GM12865 (cell line): ENCODE data around the gene VIM.

Source experiments
- DNase-seq: peaks from one replicate; pipeline ENCODE4 v3.0.0; 2010; ENCODE audit warnings: low read depth
- H3K4me3 ChIP-seq: 2 replicates; pipeline ENCODE4 v1.5.1; 2011; ENCODE audit warnings: mild to moderate bottlenecking, low read depth, low read length, control low read depth
- CTCF ChIP-seq: IDR thresholded peaks from 2 replicates; pipeline ENCODE4 v1.5.1; 2011; ENCODE audit warnings: low read length, control low read depth, low read depth, inconsistent platforms; ENCODE audit not compliant: insufficient read depth; ENCODE audit errors: missing control alignments

The VIM gene

GRCh38 chr10:17228091-17229015, at the start of gene VIM:
TSS of gene VIM (plus strand) at chr10:17228241. CDS start at chr10:17229423, 1,182 bp downstream.
- peak within 1 kb of the TSS; percentile 67 for H3K4me3 ChIP-seq
- DNase-seq, result peak; percentile 86
- no peak for TF ChIP-seq CTCF

GRCh38 chr10:17179002-17179401, 49.0 kb upstream of the VIM start:
- DNase-seq, result no peak
- TF ChIP-seq CTCF, result no peak

GRCh38 chr10:17181110-17181509, 46.9 kb upstream of the VIM start:
- no peak overlapping the region for H3K4me3 ChIP-seq
- TF ChIP-seq CTCF, result no peak
- DNase-seq, result no peak

More at GRCh38 chr10:17179002-17179401, 49.0 kb upstream of the VIM start:
- H3K4me3 ChIP-seq, result no peak overlapping the region

GRCh38 chr10:17181751-17182150, 46.3 kb upstream of the VIM start:
- DNase-seq, result no peak
- no peak for TF ChIP-seq CTCF
- H3K4me3 ChIP-seq, result no peak overlapping the region

GRCh38 chr10:17183110-17183509, 44.9 kb upstream of the VIM start:
- DNase-seq, result no peak
- H3K4me3 ChIP-seq, result no peak overlapping the region
- no peak for TF ChIP-seq CTCF

GRCh38 chr10:17185873-17186272, 42.2 kb upstream of the VIM start:
- DNase-seq, result no peak
- no peak for TF ChIP-seq CTCF
- no peak overlapping the region for H3K4me3 ChIP-seq
